ENCODE results near the gene SIL1.
"Not testable (repeated sequence)": the region's sequence is repeated elsewhere in the genome, so short reads cannot be mapped to it uniquely, and the experiment has no call there.

Gene SIL1

DNA sequence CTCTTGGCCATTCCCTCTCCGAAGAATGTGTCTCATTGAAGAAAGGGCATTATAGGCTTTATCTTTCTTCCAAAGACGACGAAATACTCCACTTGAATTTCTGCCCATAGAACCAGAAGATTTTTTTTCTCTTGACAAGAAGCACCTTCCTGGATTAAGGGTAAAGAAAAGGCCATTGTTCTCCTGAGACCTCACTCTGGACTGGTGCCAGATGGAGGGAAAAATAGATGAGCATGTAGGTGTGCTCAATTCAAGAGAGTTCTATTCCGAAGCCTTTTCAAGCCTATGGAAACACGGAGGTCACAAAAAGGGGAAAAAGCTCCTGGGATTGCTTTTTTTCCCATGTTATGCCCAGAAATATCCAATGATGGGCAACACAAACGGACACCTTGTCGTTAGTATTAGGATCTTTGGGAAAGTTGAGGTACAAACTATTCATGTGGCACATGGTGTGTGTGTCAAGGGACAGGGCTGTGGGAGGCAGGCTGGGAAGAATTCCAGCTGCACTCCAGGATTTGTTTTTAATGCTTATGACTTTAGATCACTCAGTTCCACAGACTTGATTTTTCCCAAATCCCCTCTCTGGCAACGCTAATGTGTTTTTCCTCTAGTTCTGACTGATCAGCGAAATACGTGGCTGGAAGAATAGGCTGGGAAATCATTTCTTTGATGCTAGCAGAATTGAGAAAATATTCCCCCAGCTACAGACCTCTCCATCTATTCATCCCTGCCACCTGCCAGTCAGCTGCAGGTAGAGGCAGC is 89.9 kb downstream of the SIL1 start:
- ATAC-seq = no peak
- DNase-seq = no peak

DNA sequence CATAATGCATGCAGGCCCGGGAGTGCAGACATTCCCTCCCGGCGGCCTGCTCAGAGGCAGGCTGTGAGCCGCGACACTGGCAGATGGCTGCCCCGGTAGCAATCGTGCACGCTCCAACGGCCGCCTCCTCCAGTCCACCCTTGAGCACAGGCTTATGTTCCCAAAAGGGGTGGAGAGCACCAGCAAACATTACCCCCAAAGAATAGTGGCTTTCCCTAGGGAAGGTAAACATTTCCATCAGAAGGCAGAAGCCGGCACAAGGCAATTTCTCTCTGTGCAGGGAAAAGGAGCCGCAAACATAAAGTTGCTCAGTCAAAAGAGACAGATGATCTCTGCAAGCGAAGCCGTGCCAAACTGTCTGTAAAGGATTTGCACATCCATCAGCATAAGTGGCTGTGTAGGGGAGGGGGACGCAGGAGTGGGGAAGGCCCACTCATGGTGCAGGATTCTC is 92.5 kb downstream of the SIL1 start:
- DNase-seq (no peak), ATAC-seq (no peak)

DNA sequence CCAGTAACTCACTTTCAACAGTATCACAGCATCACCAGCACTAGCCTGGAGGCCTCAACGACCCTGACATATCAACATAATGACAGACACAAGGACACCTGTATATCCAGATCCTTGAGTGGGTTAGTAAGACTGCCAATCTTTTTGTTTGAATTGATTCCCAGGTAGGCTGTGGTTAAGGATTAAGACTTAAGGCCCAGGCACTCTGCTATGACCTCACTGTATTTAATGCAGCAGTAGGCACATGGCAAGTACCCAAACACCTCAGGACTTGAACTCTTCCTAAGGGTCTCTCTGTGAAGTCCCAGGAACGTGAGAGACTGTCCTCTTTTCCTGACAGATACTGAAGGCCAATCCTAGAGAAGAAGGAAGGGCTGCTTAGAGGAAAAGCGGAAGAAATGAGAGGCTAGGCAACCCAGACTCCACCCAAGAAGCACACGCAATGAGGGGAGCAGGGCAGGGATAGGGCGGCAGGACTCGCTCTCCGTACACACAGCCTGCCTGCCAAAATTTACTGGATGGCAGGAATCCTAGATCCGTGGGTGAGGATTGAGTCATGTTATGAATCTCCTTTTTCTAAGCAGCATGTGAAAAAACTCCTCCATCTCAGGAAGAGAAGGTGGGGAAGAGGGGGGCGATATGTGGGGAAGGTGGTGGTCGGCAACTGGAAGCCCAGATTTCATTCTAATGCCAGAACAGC is 93.4 kb downstream of the SIL1 start:
- DNase-seq (no peak), ATAC-seq (no peak)

DNA sequence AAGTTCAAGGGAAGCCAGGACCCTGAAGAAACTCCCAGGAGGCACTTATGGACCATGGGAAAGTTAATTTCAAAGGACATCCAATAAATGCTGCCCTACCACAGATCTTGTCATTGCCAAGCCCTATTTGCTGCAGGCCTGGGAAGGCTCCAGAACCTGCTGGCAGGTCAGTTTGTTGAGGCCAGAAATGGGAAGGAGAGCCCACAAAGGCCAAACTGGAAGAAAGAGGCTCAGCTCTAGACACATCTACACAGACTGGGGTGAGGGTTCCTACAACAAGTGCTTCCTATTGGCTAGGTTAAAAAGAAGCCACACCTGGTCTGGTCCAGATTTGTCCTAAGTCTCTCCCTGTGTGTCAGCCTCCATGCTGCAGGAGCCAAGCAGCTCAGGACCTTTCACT is 94.4 kb downstream of the SIL1 start:
- no peak for ATAC-seq
- no peak for DNase-seq

DNA sequence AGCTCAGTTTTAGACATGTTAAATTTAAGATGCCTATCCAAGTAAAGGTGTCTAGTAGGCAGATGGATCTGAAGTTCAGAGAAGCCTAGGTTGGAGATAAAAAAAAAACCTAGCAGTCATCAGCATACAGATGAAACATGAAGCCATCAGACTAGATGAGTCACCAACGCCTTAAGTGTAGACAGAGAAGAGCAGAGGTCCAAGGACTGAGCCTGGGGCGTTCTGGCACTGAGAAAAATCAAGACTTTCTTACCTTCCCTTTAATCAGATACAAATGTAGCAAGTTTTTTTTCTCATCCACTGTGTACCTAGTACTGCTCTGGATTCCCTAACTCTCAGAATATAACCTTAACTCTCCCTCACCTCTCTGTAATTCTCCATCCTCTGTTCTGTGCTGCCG is 97.3 kb downstream of the SIL1 start:
- DNase-seq (no peak), ATAC-seq (peak; percentile 55)

DNA sequence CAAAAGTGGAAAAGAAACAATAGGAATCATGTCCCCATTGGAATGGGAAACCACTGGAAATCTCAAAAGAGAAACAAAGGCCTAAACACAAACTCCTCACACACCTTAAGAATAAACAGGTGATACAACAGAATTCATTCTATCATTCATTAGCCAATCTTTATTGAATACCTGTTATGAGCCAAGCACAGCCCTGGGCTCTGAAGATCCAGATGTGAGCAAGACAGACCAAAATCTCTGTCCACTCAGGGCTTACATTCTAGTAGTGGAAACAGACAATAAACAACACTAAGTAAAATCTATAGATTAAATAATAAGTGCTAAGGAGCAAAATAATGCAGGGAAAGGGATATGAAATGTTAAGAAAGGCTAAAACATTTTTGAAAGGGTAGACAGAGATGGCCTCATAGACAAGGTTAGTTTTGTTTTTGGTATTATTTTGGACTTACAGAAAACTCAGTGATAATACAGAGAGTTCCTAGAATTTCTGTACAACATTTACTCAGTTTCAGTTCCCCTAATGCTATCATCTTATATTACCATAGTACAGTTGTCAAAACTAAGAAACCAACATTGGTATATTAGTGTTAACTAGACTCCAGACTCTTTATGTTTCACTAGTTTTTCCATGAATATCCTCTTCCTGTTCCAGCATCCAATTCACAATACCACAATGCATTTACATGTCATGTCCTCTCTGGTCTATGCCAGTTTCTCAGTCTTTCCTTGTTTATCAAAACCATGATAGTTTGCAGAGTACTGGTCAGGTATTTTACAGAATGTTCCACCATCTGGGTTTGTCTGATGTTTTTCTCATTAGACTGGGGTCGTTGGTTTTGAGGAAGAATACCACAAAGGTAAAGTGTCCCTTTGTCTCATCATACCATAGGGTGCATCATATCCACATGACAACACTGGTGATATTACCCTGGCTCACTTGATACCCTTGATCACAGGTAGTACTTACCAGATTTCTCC is 103.7 kb downstream of the SIL1 start:
- DNase-seq (no peak), ATAC-seq (peak; percentile 70)

DNA sequence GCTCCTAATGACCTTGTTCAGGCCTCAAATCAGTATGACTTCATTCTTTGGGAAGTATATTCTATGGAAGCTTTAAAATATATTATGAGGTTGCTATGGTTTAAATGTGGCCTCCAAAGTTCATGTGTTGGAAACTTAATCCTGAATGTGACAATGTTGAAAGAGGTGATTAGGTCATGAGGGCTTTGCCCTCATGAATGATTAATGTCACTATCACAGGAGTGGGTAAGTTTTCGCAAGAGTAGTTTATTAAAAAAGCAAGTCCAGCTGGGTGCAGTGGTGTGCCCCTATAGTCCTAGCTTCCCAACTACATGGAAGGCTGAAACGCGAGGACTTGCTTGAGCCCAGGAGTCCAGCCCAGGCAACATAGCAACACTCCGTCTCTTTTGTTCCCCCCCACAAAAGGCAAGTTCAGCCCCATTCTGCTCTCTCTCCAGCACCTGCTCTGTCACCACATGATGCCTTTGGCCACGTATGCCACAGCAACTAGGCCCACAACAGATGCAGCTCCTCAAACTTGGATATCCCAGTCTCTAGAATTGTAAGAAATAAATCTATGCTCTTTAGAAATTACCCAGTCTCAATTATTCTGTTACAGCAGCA is 105.3 kb downstream of the SIL1 start:
- ATAC-seq (no peak), DNase-seq (no peak)

DNA sequence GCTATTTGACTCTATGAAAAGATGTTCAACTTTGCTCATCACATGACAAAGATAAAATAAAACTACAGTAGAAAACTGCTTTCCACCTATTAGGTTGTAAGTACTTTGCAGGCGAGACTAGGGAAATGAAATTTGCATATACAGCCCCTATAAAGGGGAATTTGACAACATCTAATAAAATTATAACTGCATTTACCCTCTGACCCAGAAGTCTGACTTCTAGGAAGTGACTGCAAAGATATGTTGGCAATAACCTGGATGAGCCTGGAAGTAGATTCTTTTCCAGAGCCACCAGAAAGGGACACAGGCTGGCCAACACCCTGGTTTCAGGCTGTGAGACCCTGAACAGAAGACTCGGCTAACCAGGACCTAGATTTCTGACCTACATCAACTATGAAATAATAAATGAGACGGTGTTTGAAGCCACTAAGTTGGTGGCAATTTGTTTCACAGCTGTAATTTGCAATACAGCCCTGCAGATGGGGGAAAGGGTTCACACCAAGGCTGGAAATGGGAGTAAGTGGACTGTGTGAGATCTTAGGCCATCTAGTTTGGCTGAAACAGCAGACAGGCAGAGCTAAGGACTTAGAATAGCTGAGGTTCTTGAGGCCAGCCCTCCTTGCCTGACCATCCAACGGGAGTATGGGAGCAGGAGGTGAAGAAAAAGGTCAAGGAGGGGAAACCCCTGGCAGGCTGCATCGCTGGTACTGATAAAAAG is 106.6 kb downstream of the SIL1 start:
- no peak for ATAC-seq
- no peak for DNase-seq

DNA sequence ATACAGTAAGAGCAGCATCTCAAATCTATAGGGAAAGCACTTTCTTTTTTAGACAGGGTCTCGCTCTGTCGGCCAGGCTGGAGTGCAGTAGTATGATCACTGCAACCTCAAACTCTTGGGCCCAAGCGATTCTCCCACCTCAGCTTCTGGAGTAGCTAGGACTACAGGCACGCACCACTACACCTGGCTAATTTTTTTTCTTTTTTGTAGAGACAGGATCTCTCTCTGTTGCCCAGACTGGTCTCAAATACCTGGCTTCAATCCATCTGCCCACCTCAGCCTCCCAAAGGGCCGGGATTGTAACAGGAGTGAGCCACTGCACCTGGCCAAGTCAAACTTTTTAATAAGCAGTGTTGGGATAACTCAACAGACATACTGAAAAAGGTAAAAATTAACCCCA is 107.6 kb downstream of the SIL1 start:
- DNase-seq (no peak), ATAC-seq (no peak)

DNA sequence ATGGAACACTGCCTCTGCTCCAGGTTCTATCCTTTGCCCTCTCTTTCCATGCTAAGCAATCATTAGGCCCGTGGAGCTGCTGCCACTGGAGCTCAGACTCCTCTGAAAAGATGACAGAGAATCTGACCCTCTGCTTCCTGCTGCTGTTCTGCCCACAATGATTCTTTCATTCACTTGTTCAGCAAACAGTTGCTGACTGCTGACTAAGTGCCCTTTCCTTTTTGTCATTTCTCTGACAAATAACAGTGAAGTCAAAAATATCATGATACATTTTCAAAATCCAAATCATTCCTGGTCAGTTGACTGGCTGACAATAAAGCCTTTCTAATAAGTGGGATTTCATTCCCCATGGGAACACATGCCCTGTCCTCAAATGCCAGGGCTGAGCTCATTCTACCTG is 110.1 kb downstream of the SIL1 start:
- no peak for DNase-seq
- no peak for ATAC-seq

DNA sequence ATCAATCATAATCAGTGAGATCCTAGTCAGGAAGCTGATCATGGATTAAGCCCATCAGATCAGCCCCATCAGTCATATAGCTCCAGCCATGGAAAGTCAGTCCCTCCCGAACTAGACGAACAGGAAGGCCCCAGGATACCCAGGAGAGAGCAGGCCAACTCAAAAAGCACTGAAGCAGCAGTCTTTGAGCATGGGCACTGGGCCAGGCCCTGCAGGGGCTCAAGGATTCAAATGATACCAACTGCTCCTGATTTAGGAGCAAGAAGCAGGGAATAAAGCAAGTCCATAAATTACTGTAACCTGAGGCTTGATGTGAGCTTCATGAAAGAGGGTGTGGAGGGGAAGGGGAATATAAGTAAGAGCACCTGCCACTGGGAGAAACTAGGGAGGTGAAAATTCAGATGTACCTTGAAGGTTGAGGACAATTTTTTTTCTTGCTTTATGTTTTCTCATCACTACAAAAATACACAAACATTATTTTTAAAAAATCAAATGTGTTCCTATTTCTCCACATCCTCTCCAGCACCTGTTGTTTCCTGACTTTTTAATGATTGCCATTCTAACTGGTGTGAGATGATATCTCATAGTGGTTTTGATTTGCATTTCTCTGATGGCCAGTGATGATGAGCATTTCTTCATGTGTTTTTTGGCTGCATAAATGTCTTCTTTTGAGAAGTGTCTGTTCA is 115.2 kb downstream of the SIL1 start:
- no peak for DNase-seq
- no peak for ATAC-seq

DNA sequence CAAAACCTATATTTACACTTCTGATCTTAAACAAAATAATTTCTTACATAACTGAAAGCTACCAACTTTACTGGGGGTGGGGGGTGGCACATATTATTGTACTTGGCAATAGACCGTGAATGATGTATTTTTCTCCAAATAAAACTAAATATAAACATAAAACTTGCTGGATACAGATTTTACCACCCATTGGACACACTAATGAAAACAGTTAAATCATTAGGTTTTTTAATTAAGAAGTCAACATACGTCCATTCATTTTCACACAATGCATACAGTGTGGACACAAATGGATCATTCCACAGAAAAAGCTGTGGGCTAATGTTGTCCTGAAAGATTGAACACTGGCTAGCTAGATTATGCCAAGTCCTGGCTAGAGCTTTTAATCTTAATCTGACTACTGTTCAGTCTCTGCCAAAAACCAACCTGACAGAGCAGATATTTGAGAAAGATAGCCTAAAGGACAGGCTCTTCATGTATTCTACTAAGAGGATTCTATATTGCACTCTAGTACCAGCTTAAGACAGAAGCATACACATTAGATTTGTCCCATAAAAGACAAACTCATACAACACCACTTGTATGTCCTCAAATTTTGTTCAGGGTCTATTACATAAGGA is 118.1 kb downstream of the SIL1 start:
- DNase-seq (no peak), ATAC-seq (no peak)

DNA sequence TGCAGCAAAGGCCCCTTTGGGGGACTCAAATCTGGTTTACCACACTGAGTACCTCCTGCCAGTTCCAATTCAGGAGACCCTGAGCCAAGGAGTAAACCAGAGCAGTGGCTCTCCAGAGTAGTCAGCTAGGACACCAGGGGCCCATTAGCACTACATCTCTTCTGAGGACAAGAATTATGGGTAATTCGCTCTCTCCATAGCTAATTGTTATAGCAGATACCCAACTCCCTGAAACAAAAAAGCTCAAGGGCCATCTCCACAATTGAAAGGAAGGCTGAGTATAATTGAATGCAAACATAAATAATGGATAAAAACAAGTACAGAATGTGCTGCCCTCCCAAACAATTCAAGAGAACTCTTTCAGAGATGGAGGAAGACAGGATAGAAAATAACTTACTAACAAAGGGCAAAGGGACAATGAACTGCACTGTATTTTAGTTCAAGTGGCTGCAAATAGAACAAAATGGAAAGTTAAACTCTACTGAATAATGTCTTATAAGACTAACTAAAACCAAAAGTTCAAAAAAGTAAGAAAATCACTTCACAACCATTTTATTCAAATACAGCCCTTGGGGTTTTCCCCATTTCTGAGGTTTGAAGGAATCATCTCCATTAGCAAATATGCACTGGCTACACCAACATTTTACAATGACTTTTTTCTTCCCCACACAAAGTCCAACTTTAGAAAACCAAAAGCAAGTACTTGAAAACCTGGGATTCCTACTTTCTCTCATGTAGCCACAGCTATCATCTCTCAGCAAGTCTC is 118.8 kb downstream of the SIL1 start:
- ATAC-seq = no peak

DNA sequence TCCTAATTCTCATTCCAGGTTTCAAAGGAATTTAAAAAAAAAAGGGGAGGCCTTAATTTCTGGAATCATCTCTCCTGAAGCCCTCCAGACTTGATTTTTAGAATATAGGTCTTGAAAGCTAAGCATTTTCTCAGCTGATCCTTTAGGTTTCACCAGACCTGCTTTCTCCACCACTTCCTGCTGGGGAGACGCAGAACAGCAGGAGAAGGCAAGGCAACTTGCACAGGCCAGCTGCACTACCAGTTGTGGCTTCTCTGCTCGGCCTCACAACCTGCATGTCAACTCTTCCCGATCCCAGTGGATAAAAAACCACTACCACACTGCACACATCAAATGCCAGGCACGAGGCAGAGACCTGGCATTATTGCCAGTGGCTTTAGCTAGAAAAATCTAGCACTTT is 119.8 kb downstream of the SIL1 start:
- no peak for ATAC-seq

More for the DNA sequence above, 118.8 kb downstream of the SIL1 start:
- DNase-seq = no peak

DNA sequence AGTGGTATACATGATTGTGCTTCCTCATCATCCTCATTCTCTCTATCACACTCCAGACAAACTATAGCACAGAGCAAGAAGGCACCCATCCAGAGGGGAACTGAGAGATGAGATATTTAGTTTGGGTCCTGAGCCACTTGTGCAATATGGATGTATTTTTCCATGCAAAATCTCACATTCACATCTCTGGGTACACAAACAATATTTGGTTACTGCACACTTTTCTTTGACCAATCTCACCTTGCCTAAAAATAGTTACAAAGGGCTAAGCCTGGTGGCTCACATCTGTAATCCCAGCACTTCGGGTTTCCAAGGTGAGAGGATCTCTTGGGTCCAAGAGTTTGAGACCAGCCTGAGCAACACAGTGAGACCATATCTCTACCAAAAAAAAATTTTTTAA is 120.3 kb downstream of the SIL1 start:
- DNase-seq (no peak), ATAC-seq (no peak)

More for the DNA sequence above, 119.8 kb downstream of the SIL1 start:
- DNase-seq = no peak

DNA sequence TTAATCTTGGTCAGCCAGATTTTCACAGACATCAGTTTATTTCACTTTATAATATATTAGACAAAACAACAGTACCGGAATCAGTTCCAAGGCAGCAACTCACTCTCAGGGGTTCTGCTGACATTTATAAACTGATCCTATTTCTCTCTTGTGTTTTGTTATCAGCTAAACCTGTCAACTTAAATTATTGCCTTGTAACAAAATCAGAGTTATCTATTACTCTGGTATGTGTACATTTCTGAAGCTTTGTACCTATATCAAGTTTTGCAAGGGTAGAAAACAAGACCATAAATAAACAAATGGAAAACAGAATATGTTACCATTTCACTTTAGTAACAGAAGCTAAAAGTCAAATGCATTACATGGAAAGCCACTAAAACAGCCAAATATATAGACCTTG is 122.1 kb downstream of the SIL1 start:
- DNase-seq (no peak), ATAC-seq (no peak)

DNA sequence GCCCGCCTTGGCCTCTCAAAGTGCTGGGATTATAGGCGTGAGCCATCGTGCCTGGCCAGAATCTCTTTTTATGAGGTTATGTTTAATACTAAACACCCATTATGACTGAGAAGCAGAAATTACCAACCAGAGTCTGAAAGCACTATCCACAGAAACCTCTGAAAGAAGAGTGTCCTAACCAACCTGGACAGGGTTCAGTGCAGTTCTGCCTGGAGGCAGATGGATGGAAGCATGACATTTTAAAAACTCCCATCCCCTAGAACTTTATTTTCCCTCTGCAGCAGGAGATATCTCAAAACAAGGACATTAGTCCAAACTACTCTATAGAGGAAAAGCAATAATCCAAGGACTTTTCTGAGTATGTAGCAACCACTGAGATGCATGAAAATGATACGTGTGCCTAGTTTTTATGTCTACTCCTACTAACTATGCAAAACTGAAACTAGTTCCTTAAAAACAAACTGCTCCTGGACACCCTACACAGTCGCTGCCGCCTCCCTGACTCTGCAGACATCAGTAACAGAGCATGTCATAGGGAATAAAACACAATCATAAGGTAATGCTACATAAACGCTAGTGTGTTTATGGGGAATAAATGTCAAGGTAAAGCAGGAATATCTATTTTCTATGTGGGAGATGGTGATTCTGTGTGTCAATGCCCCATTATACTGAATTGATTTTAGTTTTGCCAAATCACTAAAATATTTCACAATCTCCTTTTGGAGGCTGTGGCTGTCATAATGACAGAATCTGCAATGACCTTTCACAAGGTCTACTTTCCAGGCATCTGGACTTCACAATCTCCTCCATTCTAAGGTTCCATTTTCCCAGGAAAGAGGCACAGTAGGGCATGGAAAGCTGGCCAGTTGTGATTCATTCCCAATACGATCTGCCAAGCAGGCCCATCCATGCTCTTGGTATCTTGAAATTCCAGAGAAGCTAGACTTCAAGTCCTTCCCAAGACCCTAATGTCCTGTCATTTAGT is 122.8 kb downstream of the SIL1 start:
- ATAC-seq = no peak
- no peak for DNase-seq

DNA sequence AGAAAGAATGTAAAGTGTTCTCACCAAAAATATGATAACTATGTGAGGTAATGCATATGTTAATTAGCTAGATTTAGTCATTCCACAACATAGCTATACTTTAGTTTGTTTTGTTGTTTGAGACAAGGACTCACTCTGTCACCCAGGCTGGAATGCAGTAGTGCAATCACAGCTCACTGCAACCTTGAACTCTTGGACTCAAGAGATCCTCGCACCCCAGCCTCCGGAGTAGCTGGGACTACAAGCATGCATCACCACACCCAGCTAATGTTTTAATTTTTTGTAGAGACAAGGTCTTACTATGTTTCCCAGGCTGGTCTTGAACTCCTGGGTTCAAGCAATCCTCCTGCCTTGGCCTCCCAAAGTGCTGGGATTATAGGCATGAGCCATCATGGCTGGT is 124.2 kb downstream of the SIL1 start:
- ATAC-seq, DNase-seq: not testable (repeated sequence)
